ENCODE measurements around the gene SOCS7.

SOCS7 gene

GRCh38 chr17:38369124-38369886 lies 17.7 kb downstream of the SOCS7 start:
- DNase-seq = no peak

GRCh38 chr17:38379448-38379847 lies 27.8 kb downstream of the SOCS7 start:
- DNase-seq = no peak

GRCh38 chr17:38395090-38395489 lies 43.4 kb downstream of the SOCS7 start:
- no peak for DNase-seq

- DNase-seq = no peak
These were observed 45.6 kb downstream of the SOCS7 start for GRCh38 chr17:38397227-38397626.

GRCh38 chr17:38400286-38400685 lies 48.6 kb downstream of the SOCS7 start:
- no peak for DNase-seq

- DNase-seq = no peak
These were observed 49.8 kb downstream of the SOCS7 start for GRCh38 chr17:38401459-38401858.

GRCh38 chr17:38402897-38403296 lies 51.3 kb downstream of the SOCS7 start:
- no peak for DNase-seq

- DNase-seq = no peak
These were observed 51.8 kb downstream of the SOCS7 start for GRCh38 chr17:38403491-38403890.

GRCh38 chr17:38404174-38404943 lies 52.7 kb downstream of the SOCS7 start:
- no peak for DNase-seq

- no peak for DNase-seq
These were observed 54.0 kb downstream of the SOCS7 start for GRCh38 chr17:38405654-38406053.

GRCh38 chr17:38410201-38410600 lies 58.6 kb downstream of the SOCS7 start:
- no peak for DNase-seq

- DNase-seq = no peak
These were observed 63.9 kb downstream of the SOCS7 start for GRCh38 chr17:38415250-38416194.

GRCh38 chr17:38416840-38417209 lies 65.2 kb downstream of the SOCS7 start:
- DNase-seq = no peak

- no peak for DNase-seq
These were observed 65.7 kb downstream of the SOCS7 start for GRCh38 chr17:38417210-38417951.

GRCh38 chr17:38418062-38418692 lies 66.5 kb downstream of the SOCS7 start:
- no peak for DNase-seq

GRCh38 chr17:38418693-38419507 lies 67.3 kb downstream of the SOCS7 start:
- no peak for DNase-seq

GRCh38 chr17:38419508-38419981 lies 67.9 kb downstream of the SOCS7 start:
- DNase-seq = no peak

GRCh38 chr17:38420518-38420917 lies 68.9 kb downstream of the SOCS7 start:
- no peak for DNase-seq

GRCh38 chr17:38421171-38421841 lies 69.7 kb downstream of the SOCS7 start:
- no peak for DNase-seq
